Measurements from ENCODE around the gene RBM19.

GRCh38 chr12:114012744-114013431 is 46.8 kb upstream of the RBM19 start:
- no peak for TF ChIP-seq CTCF (IDR thresholded peaks at IDR 0.05)
- TF ChIP-seq POLR2A (IDR thresholded peaks at IDR 0.05): no peak

Measured in lower leg skin (tissue), 3 donors.